ENCODE results near the gene NCF4.

DNA sequence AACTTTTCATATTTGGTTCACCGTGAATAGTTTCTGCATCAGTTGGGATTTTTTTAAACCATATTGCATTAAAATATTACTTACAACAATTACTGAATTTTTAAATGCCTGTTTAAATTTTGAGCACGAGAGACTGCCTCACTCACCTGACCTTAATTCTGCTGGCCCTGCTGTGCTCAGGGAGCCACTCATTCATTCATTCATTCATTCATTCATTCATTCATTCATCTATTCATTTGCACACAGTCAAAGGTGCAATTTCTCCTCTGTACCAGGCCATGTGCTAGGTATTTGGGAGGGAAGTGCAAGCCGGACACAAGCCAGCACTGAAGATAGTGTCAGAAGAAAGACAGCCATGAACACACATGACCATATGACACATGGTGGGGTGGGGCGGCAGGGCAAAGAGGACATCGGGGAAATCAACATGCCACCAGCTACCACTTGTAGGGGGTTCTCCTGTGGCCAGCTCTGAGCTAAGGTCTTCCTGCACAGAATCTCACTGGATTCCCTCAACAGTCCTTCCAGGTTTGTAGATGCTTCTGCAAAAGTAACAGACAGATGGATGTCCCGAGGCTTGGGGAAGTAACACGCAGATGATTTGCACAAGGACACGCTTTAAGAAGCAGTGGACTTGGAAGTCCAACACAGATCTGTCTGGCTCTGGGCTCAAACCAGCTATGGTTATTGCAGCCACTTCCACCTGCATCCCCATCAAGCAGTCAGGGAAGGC lies 52.1 kb downstream of the NCF4 start:
- no peak for TF ChIP-seq POLR2A (IDR thresholded peaks at IDR 0.05)
- TF ChIP-seq, protein P1, sequence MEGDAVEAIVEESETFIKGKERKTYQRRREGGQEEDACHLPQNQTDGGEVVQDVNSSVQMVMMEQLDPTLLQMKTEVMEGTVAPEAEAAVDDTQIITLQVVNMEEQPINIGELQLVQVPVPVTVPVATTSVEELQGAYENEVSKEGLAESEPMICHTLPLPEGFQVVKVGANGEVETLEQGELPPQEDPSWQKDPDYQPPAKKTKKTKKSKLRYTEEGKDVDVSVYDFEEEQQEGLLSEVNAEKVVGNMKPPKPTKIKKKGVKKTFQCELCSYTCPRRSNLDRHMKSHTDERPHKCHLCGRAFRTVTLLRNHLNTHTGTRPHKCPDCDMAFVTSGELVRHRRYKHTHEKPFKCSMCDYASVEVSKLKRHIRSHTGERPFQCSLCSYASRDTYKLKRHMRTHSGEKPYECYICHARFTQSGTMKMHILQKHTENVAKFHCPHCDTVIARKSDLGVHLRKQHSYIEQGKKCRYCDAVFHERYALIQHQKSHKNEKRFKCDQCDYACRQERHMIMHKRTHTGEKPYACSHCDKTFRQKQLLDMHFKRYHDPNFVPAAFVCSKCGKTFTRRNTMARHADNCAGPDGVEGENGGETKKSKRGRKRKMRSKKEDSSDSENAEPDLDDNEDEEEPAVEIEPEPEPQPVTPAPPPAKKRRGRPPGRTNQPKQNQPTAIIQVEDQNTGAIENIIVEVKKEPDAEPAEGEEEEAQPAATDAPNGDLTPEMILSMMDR (IDR thresholded peaks at IDR 0.05) = no peak

Measured in uterus (tissue), 2 donors.